ENCODE data around the gene AAMP.

The AAMP gene

DNA sequence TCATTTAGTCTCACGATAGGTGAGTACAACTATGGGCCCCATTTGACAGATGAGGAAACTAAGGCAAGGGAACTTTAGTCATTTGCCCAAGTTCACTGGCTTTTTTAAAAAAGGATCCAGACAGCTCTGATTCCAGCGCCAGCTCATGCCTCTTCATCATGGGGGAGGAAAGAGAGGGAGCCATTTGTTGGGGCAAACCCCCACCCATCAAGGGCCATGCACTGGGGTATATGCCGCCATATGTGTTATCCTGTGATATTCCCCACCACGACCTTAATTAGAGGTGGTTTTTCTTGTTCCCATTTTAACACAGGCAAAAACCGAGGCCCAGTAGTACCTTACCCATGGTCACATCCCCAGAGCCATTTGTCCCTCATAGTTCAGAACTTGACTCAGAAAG, 9.8 kb downstream of the AAMP start:
- no peak for DNase-seq (ENCODE audit: low read depth in 2 of 3, low spot score in 1 of 3)

DNA sequence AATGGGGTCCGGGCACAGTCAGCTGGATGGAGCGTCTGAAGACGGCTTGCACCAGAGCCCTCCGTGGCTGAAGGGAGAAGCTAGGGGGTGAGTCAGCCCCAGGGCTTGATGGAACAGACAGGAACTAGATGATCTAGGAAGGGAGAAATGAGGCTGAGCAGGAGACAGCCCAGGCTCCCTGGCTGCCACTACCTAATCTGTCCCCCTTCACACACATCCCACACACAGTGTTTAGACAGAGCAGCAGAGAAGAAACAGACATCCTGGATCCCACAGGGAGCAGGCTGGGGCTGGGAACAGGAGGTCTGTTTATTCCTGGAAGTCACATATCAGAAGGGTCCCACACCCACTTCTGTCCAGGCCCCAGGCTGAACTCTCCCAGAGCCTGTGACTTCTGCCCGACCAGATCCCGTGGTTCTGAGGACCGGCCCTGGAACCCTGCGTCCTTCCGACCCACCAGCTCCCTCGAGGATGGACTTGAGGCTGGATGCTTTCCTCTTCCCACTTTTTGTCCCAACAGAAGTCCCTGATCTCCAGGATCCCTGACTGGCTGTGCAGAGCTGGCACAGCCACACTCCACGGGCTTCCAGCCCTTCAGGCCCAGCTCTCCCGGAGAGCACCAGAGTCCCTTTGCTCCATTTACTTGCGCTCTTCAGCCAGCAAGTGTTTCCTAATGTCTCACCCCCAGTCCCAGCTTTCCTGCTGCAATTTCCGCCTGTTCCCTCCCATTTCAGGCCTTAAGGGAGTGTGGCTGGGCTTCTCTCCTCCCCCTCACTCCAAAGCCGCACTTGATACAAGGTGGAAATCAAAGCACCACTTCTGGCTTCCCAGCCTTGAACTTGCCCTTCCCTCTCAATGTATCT, 10.6 kb downstream of the AAMP start:
- no peak for DNase-seq (ENCODE audit: low read depth in 2 of 3, low spot score in 1 of 3)

DNA sequence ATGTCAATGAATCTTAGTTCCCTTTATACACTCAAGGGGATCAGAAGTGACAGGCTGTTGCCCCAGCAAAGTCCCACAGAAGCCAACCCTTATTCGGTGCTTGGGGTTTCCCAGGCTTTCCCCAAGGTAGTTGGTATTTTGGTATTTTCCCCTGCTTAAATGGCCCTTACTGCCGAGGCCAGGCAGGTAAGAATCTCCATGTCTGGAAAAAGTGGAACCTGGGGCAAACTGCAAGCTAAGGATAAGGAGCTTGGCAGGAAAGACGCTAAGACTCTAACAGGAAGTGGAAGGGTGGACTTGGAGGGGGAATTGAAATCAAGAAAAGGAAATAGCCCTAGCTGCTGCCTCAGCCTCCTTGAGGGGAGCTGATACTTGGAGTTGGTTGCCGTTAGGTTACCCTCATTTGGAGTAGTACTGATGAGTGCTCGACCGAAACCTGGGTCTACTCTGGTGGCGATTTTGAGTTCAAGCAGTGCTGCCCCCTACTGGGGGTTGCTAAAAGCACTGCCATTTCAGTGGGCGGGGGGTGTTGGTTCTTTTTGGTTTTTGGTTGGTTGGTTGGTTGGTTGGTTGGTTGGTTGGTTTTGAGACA, 12.5 kb downstream of the AAMP start:
- peak; percentile 62 to 81 (median 63) for DNase-seq (ENCODE audit: low read depth in 2 of 3, low spot score in 1 of 3)

DNA sequence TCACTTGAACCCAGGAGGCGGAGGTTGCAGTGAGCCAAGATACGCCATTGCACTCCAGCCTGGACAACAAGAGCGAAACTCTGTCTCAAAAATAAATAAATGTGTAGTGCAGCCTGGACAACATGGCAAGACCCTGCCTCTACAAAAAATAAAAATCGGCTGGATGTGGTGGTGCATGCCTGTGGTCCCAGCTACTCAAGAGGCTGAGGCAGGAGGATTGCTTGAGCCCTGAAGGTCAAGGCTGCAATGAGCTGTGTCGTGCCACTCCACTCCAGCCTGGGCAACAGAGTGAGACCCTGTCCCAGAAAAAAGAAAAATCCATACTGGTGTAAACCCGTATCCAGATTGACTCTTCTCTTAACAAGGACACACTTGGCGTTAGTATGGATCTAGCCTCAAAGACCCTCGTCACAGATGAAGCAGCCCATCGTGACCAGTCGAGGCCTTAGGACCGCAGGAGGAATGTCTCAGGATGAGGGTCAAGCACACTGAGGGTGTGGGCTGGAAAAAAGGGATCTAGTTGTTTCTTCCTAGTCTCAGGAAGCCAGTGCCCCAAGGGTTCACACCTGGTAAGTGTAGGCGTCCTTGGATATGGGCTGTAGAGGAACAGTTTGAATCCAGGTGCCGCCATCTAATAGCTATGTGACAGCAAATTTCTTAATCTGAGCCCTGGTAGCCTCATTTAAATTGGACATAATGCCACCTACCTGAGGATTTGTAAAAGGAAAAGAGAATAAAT, 13.2 kb downstream of the AAMP start:
- DNase-seq (ENCODE audit: low read depth in 2 of 3, low spot score in 1 of 3), result no peak

DNA sequence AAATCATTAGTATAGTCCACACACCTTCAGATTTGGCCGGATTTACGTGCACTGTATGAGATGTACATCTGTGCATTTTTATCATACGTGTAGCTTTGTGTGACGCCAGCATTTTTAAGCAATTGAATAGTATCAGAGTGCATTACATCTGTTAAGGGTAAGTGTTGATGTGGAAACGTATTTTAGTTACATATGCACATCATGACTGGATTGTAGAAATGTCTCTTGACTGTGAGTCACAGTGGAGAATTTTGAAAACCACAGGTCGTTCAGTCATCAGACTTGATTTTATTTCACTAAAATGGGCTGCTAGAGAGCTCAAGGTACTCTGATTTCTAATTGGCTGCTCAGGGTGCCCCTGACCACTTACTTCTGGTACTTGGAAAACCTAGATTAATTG, 14.5 kb downstream of the AAMP start:
- DNase-seq (ENCODE audit: low read depth in 2 of 3, low spot score in 1 of 3), result no peak

DNA sequence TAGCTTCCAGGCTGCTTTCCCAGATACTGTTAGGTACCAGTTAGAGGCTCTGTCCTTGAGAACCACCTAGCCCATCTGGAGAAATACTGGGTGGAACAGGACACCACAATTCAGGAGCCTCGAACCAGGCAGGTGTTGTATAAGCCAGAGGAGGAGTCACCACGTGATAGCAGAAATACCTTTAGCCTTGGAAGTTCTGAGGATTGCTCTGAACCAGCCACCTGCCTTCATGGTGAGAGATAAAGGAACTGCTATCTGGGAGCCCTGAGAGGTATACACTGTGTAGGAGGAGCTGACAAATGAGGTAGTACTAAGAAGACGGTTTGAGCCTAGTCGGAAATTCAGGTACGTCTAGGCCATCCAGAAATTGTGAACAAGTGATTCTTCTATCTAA, 16.7 kb downstream of the AAMP start:
- DNase-seq (ENCODE audit: low read depth in 2 of 3, low spot score in 1 of 3), result no peak

DNA sequence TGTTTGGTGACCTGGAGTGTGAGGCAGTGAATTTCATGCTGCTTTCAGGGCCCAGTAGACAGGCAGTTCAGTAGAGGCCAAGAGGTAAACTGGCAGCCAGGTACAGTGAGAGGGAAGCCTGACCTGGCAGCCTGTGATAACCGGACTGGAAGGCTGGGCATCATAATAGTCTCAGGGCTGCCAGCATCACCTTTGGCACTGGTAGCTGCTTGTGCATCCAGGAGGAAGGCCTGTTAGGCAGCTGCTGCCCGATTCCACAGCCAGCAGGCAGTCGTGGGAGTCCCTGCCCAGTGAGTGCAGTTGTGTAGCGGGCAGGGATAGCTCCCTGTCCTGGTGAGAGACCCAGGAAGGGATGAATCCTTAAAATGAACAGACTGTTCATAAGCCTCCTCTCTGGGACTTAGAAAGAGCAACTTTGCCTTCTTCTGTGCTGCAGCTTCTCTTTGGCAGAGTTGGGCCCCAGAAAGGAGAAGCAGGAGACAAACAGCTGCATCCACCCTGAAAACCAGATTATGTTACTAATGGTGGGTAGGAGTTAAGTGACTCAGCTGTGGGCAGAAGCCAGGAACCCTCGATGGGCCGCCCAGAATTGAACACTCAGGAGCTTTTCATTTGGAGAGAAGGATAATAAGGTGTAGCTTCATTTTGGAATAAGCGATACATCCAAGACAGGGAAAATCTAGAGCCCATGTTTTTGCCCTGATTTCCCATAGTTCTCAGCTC, 17.3 kb downstream of the AAMP start:
- DNase-seq (ENCODE audit: low read depth in 2 of 3, low spot score in 1 of 3), result no peak

DNA sequence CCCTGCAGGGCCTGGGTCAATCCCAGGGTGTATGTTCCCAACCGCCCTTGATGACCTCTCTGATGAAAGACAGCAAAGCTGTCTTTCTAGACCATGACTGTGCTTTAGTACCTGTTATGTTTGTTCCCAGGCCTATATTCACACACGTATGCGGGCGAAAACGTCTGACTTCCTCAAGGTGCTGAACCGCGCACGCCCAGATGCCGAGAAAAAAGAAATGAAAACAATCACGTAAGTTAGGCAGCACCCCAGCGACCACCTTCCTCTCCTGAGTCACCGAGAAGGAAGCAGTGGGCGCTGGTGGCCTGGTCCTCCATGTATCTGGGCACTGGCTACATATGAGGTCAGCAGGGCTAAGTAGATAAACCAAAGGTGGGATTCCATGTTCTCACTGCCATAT, 20.2 kb downstream of the AAMP start:
- DNase-seq (ENCODE audit: low read depth in 2 of 3, low spot score in 1 of 3), result no peak

DNA sequence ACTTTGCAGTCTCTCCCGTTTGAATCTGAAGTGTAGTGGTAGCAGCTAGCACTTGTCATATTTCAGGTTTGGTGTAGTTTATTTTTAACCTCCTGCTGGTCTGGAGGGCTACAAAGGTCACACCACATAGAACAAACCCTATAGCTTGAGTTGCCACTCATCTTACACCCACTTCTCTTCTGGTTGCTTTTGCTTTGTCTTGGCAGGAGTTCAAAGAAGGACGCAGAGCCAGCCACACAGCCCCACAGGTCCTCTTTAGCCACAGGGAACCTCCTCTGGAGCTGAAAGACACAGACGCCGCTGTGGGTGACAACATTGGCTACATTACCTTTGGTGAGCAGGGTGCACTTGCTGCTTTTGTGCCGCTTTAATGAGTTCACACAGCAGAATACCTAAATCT, 24.7 kb downstream of the AAMP start:
- no peak for DNase-seq (ENCODE audit: low read depth in 2 of 3, low spot score in 1 of 3)

DNA sequence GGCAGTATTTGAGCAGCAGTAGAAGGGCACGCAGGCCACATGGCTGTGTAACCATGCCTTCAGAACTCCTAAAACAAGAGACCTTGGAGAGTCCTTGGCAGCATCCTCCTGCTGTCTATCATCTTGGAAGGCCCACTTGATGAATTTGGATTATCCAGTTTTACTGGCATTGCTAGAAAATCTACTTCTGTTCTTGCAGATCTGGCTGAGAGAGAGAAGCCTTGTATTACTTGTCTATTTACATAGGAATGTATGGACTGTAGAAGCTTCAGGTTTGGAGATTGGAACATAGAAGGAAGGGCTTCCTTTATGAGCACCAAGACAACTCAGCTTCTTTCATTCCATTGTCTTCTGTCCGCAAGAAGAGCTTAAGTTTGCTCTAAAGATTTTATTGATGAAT, 25.3 kb downstream of the AAMP start:
- no peak for DNase-seq (ENCODE audit: low read depth in 2 of 3, low spot score in 1 of 3)

DNA sequence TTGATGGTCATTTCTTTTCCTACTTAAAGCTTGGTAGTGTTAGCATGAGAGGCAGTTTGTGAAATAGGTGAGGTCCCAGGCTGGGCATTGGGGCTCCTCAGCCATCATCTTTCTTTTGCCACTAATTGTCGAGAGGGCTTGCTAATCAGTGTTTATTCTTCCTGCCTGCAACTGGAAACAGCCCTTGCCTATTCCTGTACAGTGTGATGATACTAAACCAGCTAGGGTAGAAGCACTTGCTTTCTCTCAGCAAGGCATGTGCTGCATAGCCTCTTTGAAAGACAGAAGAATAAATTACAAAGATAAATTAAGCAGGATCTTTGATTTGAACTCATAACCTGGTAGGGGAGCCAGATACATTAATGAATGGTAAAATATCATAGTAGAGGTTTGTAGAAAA, 25.7 kb downstream of the AAMP start:
- DNase-seq (ENCODE audit: low read depth in 2 of 3, low spot score in 1 of 3), result no peak

DNA sequence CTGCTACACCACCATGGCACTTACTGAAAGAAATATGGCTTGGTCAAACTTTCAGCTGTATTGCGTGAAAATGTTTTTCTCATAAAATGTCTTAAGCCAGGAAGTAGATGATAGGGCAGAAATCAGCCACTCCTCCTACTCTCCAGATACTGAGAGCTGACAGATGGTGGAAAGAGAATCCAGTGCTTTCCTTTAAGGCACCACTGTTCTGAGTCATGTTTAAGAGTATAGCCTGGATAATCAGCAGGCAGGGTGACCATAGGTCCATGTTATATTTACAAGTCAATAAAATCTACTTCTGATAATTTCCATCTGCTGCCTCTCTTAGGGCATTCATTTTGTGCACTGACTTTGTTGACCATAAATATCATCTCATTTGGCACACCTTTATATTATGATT, 31.1 kb downstream of the AAMP start:
- DNase-seq (ENCODE audit: low read depth in 2 of 3, low spot score in 1 of 3), result no peak

DNA sequence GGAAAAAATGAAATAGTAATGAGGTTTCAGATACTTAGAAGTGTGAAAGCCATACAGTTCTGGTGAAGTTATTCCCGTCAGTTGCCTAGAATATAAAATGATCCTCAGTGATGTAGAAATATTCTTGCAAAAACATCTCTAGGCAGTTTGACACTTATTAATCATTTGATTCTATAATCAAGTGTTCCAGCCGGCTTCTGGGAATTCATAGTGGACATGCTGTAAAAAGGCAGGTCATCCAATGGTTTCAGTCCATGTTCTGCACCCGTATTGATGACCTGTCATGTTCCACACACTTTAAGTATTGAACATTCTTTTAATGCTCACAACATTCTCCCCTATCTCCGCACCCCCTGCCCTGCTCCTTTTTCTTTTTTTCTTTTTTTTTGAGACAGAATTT, 33.1 kb downstream of the AAMP start:
- no peak for DNase-seq (ENCODE audit: low read depth in 2 of 3, low spot score in 1 of 3)

DNA sequence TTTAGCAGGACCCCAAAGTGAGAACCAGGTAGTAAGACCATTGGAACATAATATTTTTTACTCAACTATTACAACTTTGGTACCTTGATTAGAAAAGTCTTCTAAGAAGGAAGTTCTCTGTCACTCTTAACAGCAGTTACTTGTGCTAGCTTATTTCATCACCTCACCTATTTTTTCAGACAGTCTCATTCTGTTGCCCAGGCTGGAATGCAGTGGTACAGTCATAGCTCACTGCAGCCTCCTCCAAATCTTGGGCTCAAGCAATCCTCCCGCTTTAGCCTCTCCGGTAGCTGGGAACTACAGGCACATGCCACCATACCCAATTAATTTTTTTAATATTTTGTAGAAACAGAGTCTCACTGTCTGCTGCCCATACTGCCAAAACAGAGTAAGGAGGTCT, 34.9 kb downstream of the AAMP start:
- DNase-seq (ENCODE audit: low read depth in 2 of 3, low spot score in 1 of 3), result no peak

DNA sequence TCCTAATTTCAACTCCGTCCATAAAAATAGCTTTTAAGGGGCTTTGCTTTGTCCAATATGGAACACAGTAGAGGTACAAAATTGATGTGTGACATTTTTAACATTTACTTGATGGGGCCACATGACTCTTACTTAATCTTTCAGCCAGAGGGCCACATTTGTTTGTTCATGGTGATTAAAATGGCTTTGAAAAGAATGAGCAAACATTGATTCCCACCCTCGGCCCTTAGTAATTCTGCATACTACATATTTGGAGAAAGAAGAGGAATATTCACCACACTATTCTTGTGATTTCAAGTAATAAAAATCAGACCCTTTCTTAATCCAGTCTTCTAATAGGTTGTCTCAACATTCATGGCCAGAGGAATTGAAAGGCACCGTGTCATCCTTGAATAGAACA, 35.4 kb downstream of the AAMP start:
- no peak for DNase-seq (ENCODE audit: low read depth in 2 of 3, low spot score in 1 of 3)

DNA sequence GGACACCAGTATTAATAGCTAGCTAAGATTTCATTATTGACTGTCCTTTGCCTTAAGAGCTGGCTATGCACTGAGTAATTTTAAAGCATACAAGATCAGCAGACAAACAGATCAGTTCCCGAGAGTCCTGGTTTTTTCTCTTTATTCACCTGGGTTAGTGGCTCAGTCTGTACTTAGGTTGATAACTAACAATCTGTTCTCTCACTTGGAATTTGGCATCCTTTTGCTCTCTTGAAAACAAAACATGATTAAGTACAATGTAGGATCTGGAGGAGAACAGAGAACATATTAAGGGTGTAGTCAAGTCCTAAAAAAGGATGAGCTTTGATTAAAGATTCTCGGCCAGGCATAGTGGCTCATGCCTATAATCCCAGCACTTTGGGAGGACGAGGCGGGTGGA, 36.4 kb downstream of the AAMP start:
- DNase-seq (ENCODE audit: low read depth in 2 of 3, low spot score in 1 of 3), result no peak

DNA sequence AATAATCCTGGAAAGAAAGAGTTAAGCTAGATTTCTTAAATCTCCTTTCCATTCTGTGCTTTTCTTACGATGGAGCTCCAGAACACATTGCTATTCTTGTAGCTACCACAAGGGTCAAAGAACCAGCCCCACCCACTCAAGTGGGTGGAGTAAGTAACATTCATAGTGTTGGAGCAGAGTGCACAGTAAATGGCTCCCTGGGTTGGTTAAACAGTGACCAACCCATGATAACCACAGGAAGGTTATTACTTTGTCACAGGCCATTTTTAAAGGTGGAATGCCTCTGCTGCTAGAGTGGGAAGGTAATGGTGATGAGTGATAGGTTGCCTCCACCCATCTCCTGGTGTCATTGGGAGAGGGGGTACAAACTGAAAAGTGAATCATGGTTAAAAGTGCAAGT, 39.1 kb downstream of the AAMP start:
- DNase-seq (ENCODE audit: low read depth in 2 of 3, low spot score in 1 of 3), result peak in 1 of 3 donors; percentile 28

DNA sequence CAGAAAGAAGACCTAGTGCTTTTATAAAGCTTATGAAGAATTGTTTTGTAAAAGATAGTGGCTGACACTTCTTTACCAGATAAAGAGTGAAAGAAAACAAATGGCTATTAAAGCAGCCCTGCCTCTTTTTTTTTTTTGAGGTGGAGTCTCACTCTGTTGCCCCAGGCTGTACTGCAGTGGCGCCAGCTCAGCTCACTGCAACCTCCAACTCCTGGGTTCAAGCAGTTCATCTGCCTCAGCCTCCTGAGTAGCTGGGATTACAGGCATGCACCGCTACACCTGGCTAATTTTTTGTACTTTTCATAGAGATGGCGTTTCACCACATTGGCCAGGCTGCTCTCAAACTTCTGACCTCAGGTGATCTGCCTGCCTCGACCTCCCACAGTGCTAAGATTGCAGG, 40.1 kb downstream of the AAMP start:
- no peak for DNase-seq (ENCODE audit: low read depth in 2 of 3, low spot score in 1 of 3)

DNA sequence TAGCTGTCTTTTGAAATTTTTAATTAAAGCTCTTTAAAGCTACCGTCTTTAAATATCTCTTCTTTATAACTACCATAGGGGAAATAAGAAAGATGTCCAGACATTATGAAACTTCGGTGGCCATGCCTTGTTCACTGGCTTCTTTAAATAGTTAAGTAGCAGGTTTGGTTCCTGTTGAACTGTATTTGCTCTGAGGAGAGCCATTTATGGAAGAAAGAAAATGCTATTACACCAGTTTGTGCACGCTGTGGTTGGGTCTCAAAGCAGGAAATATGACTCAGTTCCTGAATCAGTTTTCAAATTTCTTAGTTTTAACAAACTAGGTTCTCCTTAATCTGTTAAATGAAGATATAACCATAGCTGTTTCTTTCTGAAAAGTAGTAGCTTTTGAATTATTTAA, 40.7 kb downstream of the AAMP start:
- peak in 1 of 3 donors; percentile 37 for DNase-seq (ENCODE audit: low read depth in 2 of 3, low spot score in 1 of 3)

DNA sequence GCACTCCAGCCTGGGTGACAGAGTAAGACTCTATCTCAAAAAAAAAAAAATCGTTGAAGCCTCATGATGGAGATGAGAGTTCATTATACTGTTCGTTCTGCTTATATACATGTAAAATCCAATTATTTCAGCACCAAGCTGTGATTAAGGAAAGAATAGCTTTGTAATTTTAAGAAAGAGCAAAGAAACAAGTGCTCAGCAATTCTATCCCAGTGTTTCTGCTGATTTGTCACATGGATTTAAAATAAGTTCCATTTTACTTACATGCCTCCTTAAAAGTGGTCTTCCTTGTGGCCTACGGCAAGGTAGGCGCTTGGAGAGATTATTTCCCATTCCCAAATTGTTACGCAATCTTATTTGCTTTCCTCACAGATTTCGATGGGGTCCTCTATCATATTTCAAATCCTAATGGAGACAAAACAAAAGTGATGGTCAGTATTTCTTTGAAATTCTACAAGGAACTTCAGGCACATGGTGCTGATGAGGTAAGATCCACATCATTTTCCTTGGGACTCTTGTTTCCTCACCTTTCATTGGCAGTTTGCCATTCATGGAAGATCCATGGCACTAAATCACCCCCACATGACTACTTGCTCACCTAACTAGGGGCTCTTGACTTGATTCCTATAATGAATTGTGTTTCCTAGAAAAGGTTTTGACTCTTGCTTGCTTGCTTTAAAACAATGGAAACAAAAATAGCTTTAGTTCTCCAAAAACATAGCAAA, 41.4 kb downstream of the AAMP start:
- DNase-seq (ENCODE audit: low read depth in 2 of 3, low spot score in 1 of 3), result no peak

DNA sequence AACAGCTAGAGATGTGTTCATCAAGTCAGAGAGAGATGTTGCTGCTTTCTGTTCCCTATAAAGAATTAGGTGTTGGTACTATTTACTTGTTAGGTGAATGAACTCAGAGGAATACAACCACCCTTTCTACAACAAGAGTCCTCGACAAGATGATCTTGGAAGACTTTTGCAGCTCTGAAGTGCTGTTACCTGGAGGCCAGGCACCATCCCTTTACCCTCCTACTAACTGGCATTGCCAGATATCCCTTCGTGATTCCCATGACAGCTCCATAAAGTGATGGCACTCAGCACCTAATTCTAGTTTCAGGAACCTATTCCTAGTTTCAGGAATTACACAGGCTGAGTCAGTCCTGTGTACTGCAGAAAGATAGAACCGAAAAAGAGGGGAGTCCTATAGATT, 43.0 kb downstream of the AAMP start:
- no peak for DNase-seq (ENCODE audit: low read depth in 2 of 3, low spot score in 1 of 3)
